Small intestine (tissue), 7 donors: ENCODE data around the gene POLR3H. TPM values are rescaled to one million over a fixed set of nuclear protein-coding genes. Genes with fewer than 3 reads are reported as not detected.

Experiments used
- DNase-seq, 2 donors: peaks; one replicate each; pipeline versions ENCODE4 v3.0.0 to v3.0.0-alpha.2; 2013
- FAIRE-seq: peaks from 2 replicates; lab custom pipeline; 2012; peaks lifted over from hg19 to GRCh38; lab: Jason Lieb, UNC
- H3K27ac ChIP-seq, 3 donors: one replicate each; pipeline ENCODE4 v1.5.1; 2013; ENCODE audit warnings: low read length in 2 of 3, mild to moderate bottlenecking in 2 of 3, control low read depth in 1 of 3, inconsistent platforms in 1 of 3, low read depth in 1 of 3, moderate library complexity in 1 of 3
- H3K27me3 ChIP-seq, 3 donors: one replicate each; pipeline ENCODE4 v1.6.1; 2013; ENCODE audit warnings: low read length in 3 of 3, inconsistent platforms in 1 of 3; ENCODE audit not compliant: control insufficient read depth in 3 of 3, insufficient read depth in 3 of 3
- H3K36me3 ChIP-seq, 3 donors: one replicate each; pipeline ENCODE4 v1.6.1; 2013; ENCODE audit warnings: low read length in 3 of 3, inconsistent platforms in 1 of 3, low read depth in 1 of 3, mild to moderate bottlenecking in 1 of 3, moderate library complexity in 1 of 3; ENCODE audit not compliant: control insufficient read depth in 3 of 3, insufficient read depth in 2 of 3
- H3K4me1 ChIP-seq, 3 donors: one replicate each; pipeline ENCODE4 v1.6.1; 2013; ENCODE audit warnings: low read length in 2 of 3, inconsistent platforms in 1 of 3, low read depth in 1 of 3, mild to moderate bottlenecking in 1 of 3, moderate library complexity in 1 of 3; ENCODE audit not compliant: control insufficient read depth in 3 of 3, insufficient read depth in 2 of 3
- H3K4me3 ChIP-seq, 3 donors: one replicate each; pipeline ENCODE4 v1.5.1; 2013; ENCODE audit warnings: low read length in 3 of 3, control low read depth in 1 of 3, inconsistent platforms in 1 of 3, low read depth in 1 of 3, mild to moderate bottlenecking in 1 of 3, moderate library complexity in 1 of 3
- H3K9me3 ChIP-seq, 2 donors: one replicate each; pipeline ENCODE4 v1.6.1; 2013; ENCODE audit warnings: low read depth in 1 of 2, low read length in 1 of 2; ENCODE audit not compliant: control insufficient read depth in 2 of 2, insufficient read depth in 1 of 2
- WGBS, 3 donors: extraction: QIAGEN DNeasy Blood & Tissue Kit; methylation state at CpG; one replicate each; pipeline ENCODE4 v1.1.7; 2013; 5-methylcytosine and 5-hydroxymethylcytosine counted together
- polyA plus RNA-seq, 4 donors: library from polyadenylated mRNA; stranded (reverse) in 3 of 4; unstranded in 1 of 4; fragments of 200-250 nt in 3 of 4; fragments of 120-200 nt in 1 of 4; gene quantifications; one replicate each; pipeline versions ENCODE4 v1.2.1 to v1.2.3, GENCODE V29; 2013
- donor health status: healthy with polysubstance abuse.
- donor health status: control.
- donor health status: control.
- donor health status: Bipolar disorder and iron deficiency.
- donor health status: healthy.

Gene POLR3H
- polyA plus RNA-seq, 4 donors = 2.7 to 18.2 (median 9.5) TPM

DNA sequence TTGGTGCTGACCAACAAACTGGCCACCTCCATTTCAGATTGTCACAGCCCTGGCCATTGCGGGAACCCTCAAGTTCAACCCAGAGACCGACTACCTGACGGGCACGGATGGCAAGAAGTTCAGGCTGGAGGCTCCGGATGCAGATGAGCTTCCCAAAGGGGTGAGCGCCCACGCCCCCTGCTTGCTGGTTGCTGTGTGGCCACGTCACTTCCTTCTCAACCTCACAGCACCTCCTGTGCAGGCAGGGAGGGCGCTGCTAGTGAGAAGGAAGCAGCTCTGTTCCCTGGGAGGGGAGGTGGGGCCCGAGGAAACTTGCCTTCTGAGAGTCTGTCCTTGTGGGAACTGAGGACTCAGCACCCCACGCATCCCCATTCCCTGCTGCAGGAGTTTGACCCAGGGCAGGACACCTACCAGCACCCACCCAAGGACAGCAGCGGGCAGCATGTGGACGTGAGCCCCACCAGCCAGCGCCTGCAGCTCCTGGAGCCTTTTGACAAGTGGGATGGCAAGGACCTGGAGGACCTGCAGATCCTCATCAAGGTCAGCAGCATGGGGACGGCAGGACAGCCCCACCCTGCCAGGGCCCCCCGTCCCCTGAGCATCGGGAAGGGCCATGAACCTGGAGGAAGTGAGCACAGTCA is 19.3 kb downstream of the POLR3H start:
- FAIRE-seq (no peak), DNase-seq (no peak)
- WGBS, 3 donors = 63 to 78% (median 63%) methylated on average over 17 of the region's 17 CpGs
- Histone ChIP-seq H3K4me1 (peaks cover 0 to 8% (median 0%) of the 10 kb centered on the region in 3 donors), H3K27ac (peak overlapping the region; percentile 52 to 67 (median 56)), H3K36me3 (peaks cover 24 to 94% (median 47%) of the 10 kb centered on the region in 3 donors), H3K4me3 (no peak overlapping the region), H3K27me3 (no peaks in the 10 kb centered on the region), H3K9me3 (no peaks in the 10 kb centered on the region)

DNA sequence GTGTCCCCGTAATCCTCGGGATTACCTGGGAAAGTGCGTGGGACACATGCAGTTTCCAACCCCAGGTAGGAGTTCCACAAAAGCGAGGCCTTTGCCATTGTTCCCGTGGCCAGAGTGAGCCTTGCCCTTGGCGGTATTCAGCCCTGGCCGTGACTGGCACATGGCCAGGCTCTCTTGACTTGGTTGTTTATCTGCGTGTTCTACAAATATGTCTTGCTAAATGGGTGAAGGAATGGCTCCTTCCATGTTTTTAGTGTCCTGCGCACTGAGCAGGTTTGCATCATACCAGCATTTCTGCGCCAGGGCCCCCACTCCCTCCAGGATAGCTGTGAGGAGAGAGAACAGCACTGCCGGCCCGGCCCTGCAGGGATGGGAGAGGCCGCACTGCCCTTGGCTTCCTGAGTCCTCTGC is 20.0 kb downstream of the POLR3H start:
- peak overlapping the region; percentile 52 to 87 (median 56) for H3K27ac ChIP-seq
- no peak for FAIRE-seq
- H3K36me3 ChIP-seq = peaks cover 23 to 96% (median 44%) of the 10 kb centered on the region in 3 donors
- H3K9me3 ChIP-seq = no peaks in the 10 kb centered on the region
- peaks cover 0 to 8% (median 0%) of the 10 kb centered on the region in 3 donors for H3K4me1 ChIP-seq
- WGBS, 3 donors = 56 to 64% (median 64%) methylated on average over 13 of the region's 13 CpGs
- no peaks in the 10 kb centered on the region for H3K27me3 ChIP-seq
- no peak for DNase-seq
- no peak overlapping the region for H3K4me3 ChIP-seq

DNA sequence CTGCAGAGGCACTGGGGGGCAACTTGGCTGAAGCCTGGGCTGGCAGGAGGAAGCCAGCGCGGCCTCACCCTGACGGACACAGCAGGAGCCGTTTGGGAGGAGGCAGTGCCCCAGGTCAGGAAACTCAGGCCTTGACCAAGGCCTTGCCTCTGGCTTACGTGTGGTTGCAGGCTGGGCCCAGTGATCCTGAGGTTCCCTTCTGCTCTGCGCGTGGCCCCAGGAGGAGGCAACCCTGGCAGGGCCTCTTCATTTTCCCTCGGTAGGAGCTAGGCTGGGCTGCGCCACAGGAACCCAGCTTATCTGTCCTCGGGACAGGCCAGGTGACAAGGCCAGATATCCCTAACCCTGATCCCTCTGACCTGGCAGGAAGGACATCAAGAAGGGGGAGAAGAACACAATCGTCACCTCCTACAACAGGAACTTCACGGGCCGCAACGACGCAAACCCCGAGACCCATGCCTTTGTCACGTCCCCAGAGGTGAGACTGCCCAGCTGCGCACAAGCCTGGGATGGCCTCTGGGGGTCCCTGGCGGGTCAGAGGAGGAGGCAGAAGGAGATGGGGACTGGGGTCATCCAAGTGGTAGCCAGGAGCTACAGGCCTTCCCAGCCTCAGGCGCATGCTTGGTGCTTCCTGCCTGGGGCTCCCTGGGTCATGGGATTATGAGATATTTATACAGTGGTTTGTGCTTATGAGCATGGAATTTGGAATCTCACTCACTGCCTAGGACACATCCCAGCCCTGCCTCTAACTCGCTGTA is 20.6 kb downstream of the POLR3H start:
- FAIRE-seq (no peak), DNase-seq (no peak)
- Histone ChIP-seq H3K9me3 (no peaks in the 10 kb centered on the region), H3K4me1 (peaks cover 0 to 8% (median 0%) of the 10 kb centered on the region in 3 donors), H3K4me3 (no peak overlapping the region), H3K36me3 (peaks cover 21 to 96% (median 46%) of the 10 kb centered on the region in 3 donors), H3K27me3 (no peaks in the 10 kb centered on the region), H3K27ac (peak overlapping the region; percentile 2 to 87 (median 52))
- 74 to 88% (median 79%) methylated on average over 21 of the region's 21 CpGs for WGBS, 3 donors

DNA sequence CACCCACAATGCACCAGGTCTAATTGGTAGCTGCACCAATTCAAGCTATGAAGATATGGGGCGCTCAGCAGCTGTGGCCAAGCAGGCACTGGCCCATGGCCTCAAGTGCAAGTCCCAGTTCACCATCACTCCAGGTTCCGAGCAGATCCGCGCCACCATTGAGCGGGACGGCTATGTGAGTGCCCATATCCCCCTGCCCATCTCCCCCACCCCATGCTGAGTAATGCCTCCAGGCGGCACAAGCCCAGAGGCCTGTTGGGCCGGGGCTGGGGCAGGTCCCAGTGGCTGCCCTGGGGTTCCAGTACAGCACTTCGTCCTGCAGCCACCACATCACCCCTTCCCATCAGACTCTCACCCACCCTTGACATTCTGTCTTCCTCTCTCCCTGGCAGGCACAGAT is 21.5 kb downstream of the POLR3H start:
- no peaks in the 10 kb centered on the region for H3K9me3 ChIP-seq
- no peaks in the 10 kb centered on the region for H3K27me3 ChIP-seq
- H3K4me3 ChIP-seq = no peak overlapping the region
- H3K36me3 ChIP-seq = peaks cover 20 to 96% (median 38%) of the 10 kb centered on the region in 3 donors
- peak overlapping the region in 1 of 3 donors; percentile 87 for H3K27ac ChIP-seq
- no peak for DNase-seq
- H3K4me1 ChIP-seq = peaks cover 0 to 8% (median 0%) of the 10 kb centered on the region in 3 donors
- WGBS, 3 donors = 93 to 95% (median 94%) methylated on average over 9 of the region's 9 CpGs
- no peak for FAIRE-seq

DNA sequence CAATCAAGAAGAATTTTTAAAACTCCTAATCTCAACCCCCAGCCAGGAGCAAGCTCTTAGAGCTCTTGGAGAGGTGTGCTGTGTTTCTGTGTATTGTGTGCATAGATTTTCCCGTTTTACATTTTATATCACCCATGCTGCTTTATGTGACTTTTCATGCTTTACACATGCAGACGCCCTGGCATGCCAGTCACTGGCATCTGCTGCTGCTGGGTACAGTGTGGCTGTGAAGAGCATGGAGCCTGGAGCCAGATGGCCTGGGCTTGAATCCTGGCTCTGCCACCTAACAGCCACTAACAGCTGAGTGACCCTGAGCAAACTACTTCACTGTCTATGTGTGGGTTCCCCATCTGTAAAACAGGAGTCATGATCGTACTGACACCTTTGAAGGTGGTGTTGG is 23.1 kb downstream of the POLR3H start:
- no peak for FAIRE-seq
- WGBS, 3 donors = 88 to 93% (median 91%) methylated on average over 3 of the region's 3 CpGs

DNA sequence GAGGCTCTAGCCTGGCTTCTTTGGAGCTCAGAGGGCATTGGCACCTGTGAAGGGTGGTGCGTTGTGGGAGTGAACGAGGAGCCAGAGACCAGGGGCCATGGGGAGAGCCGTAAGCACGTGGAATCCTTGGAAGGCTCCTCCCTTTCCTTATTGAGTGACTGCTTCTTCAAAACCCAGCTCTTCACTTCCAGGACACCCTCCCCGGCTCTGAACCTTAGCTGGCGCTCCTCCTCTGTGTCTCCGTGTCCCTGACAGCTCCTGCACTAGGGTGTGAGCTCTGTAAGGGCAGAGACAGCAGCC is 26.3 kb downstream of the POLR3H start:
- DNase-seq = no peak
- Histone ChIP-seq H3K36me3 (peaks cover 15 to 96% (median 27%) of the 10 kb centered on the region in 3 donors), H3K9me3 (no peaks in the 10 kb centered on the region), H3K27me3 (no peaks in the 10 kb centered on the region), H3K4me1 (peaks cover 0 to 3% (median 0%) of the 10 kb centered on the region in 3 donors), H3K27ac (no peak overlapping the region), H3K4me3 (no peak overlapping the region)
- FAIRE-seq = no peak
- WGBS, 3 donors = 73 to 79% (median 78%) methylated on average over 7 of the region's 7 CpGs

More for the DNA sequence above, 23.1 kb downstream of the POLR3H start:
- no peaks in the 10 kb centered on the region for H3K27me3 ChIP-seq
- H3K27ac ChIP-seq = no peak overlapping the region
- peaks cover 16 to 96% (median 34%) of the 10 kb centered on the region in 3 donors for H3K36me3 ChIP-seq
- no peaks in the 10 kb centered on the region for H3K9me3 ChIP-seq
- DNase-seq = no peak
- H3K4me1 ChIP-seq = peaks cover 0 to 11% (median 0%) of the 10 kb centered on the region in 3 donors
- no peak overlapping the region for H3K4me3 ChIP-seq

DNA sequence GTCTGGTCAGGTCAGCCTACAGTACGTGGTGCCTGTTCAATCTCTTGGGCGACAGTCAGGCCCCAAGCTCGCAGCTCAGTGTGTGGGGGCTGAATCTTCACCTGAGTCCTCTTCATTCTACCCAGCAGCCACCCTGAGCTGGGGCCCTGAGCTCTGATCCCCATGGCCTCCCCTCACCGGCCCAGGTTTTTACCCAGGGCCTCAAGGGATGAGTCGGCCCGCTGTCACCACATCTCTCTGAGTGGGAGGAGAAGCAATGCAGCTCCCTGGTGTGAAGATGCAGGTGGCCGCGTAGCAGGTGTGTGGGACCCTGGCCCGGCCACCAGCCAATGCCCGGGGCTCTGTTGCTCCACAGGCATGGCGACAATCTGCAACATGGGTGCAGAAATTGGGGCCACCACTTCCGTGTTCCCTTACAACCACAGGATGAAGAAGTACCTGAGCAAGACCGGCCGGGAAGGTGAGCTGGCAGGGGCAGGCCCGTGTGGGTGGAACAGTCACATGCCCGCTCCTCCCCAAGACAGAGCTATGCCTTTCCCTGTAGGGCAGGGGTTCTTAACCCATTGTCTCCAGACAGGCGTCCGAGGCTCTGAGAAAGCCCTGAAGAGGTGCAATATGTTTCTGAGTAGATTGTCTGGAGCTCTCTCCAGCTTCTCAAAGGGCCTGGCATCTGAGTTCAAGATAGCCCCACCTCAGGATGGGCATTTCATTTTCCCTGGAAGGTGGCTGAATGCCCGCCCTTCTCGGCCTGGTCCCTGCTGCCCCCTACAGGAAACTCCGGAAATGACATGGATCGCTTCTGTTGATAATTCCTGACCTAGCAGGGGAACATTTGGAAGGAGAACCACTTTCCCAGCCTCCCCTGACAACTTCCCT is 26.9 kb downstream of the POLR3H start:
- peak overlapping the region in 1 of 3 donors; percentile 2 for H3K27ac ChIP-seq
- no peaks in the 10 kb centered on the region for H3K27me3 ChIP-seq
- H3K4me1 ChIP-seq = peaks cover 0 to 3% (median 0%) of the 10 kb centered on the region in 3 donors
- no peak overlapping the region for H3K4me3 ChIP-seq
- DNase-seq (peak; percentile 64 to 78), FAIRE-seq (no peak)
- H3K9me3 ChIP-seq = no peaks in the 10 kb centered on the region
- 61 to 67% (median 66%) methylated on average over 22 of the region's 22 CpGs for WGBS, 3 donors
- H3K36me3 ChIP-seq = peaks cover 13 to 96% (median 29%) of the 10 kb centered on the region in 3 donors

DNA sequence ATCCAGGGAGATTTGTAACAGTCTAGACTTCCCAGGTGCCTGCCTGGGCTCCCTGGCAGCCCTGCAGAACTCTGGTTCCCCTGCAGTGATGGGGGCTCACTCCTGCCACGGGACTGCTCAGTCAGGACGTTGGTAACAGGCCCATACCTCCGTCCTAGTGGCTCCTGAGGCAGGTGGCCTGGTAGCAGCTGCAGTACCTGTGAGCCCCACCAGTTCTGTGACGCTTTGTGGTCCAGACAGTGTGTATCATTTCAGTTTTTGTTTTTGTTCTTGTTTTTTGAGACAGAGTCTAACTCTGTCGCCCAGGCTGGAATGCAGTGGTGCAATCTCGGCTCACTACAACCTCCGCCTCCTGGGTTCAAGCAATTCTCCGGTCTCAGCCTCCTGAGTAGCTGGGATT is 27.8 kb downstream of the POLR3H start:
- peaks cover 0 to 3% (median 0%) of the 10 kb centered on the region in 3 donors for H3K4me1 ChIP-seq
- H3K27me3 ChIP-seq = no peaks in the 10 kb centered on the region
- H3K36me3 ChIP-seq = peaks cover 16 to 95% (median 32%) of the 10 kb centered on the region in 3 donors
- H3K4me3 ChIP-seq = no peak overlapping the region
- no peak for DNase-seq
- H3K9me3 ChIP-seq = no peaks in the 10 kb centered on the region
- FAIRE-seq = no peak
- no peak overlapping the region for H3K27ac ChIP-seq
- WGBS, 3 donors = 84 to 94% (median 90%) methylated on average over 8 of the region's 8 CpGs
